HepG2 (cell line): Measurements from ENCODE around the gene SALL2. TPM values are rescaled to one million over a fixed set of nuclear protein-coding genes. Genes with fewer than 3 reads are reported as not detected.
A peak's percentile ranks its signal among the peaks of the same experiment; 100 is the strongest.

Experiments used
- AHDC1 ChIP-seq: sonication (generic); formaldehyde crosslinking; IDR thresholded peaks from 2 replicates; pipeline ENCODE4 v1.5.1; 2020; ENCODE audit warnings: mild to moderate bottlenecking, missing genetic modification reagents, borderline replicate concordance
- CCAR2 ChIP-seq: fragments of 200-400 bp; formaldehyde crosslinking; optimal IDR thresholded peaks from 2 replicates; pipeline ENCODE3; 2018; ENCODE audit warnings: low read depth, mild to moderate bottlenecking, low read length, moderate library complexity
- DNMT1 ChIP-seq: sonication (generic); formaldehyde crosslinking; IDR thresholded peaks from 2 replicates; pipeline ENCODE4 v1.5.1; 2020; ENCODE audit warnings: mild to moderate bottlenecking, missing genetic modification reagents
- FOXA1 ChIP-seq, 2 experiments: fragments of 450-650 bp in 1 of 2; sonication (generic) in 1 of 2; formaldehyde crosslinking in 1 of 2; IDR thresholded peaks; 2 replicates each; pipeline versions ENCODE4 v1.4.0 to v1.6.1; 2016 to 2020; ENCODE audit warnings: missing genetic modification reagents in 1 of 2
- REL ChIP-seq: sonication (generic); formaldehyde crosslinking; conservative IDR thresholded peaks from 2 replicates; pipeline ENCODE4 v1.8.0; 2022; ENCODE audit warnings: mild to moderate bottlenecking, missing genetic modification reagents, moderate library complexity
- YEATS4 ChIP-seq: sonication (generic); formaldehyde crosslinking; IDR thresholded peaks from 2 replicates; pipeline ENCODE4 v1.4.0; 2020; ENCODE audit warnings: missing genetic modification reagents, borderline replicate concordance
- ZBTB34 ChIP-seq: sonication (generic); formaldehyde crosslinking; IDR thresholded peaks from 2 replicates; pipeline ENCODE4 v1.8.0; 2022; ENCODE audit warnings: mild to moderate bottlenecking, missing genetic modification reagents
- ZBTB38 ChIP-seq: sonication (generic); formaldehyde crosslinking; IDR thresholded peaks from 2 replicates; pipeline ENCODE4 v1.5.1; 2020; ENCODE audit warnings: mild to moderate bottlenecking, missing genetic modification reagents
- ZBTB46 ChIP-seq: sonication (generic); formaldehyde crosslinking; IDR thresholded peaks from 2 replicates; pipeline ENCODE4 v1.4.0; 2020; ENCODE audit warnings: mild to moderate bottlenecking, missing genetic modification reagents, borderline replicate concordance
- ZBTB8A ChIP-seq: sonication (generic); formaldehyde crosslinking; IDR thresholded peaks from 2 replicates; pipeline ENCODE4 v1.4.0; 2020; ENCODE audit warnings: mild to moderate bottlenecking, low read depth, missing genetic modification reagents, borderline replicate concordance
- ZNF317 ChIP-seq: sonication (generic); formaldehyde crosslinking; IDR thresholded peaks from 2 replicates; pipeline ENCODE4 v1.5.0; 2020; ENCODE audit warnings: mild to moderate bottlenecking, missing genetic modification reagents
- ZNF44 ChIP-seq: sonication (generic); formaldehyde crosslinking; IDR thresholded peaks from 2 replicates; pipeline ENCODE4 v1.5.1; 2020; ENCODE audit warnings: mild to moderate bottlenecking, missing genetic modification reagents
- ZNF557 ChIP-seq: sonication (generic); formaldehyde crosslinking; IDR thresholded peaks from 2 replicates; pipeline ENCODE4 v1.4.0; 2020; ENCODE audit warnings: missing genetic modification reagents
- ZNF574 ChIP-seq: sonication (generic); formaldehyde crosslinking; IDR thresholded peaks from 2 replicates; pipeline ENCODE4 v1.4.0; 2020; ENCODE audit warnings: missing genetic modification reagents
- ZNF713 ChIP-seq: sonication (generic); formaldehyde crosslinking; IDR thresholded peaks from 2 replicates; pipeline ENCODE4 v1.4.0; 2020; ENCODE audit warnings: mild to moderate bottlenecking, missing genetic modification reagents
- ZSCAN29 ChIP-seq: sonication (generic); formaldehyde crosslinking; conservative IDR thresholded peaks from 2 replicates; pipeline ENCODE4 v1.4.0; 2020; ENCODE audit warnings: mild to moderate bottlenecking, missing genetic modification reagents
- polyA plus RNA-seq, 8 experiments: library from polyadenylated mRNA; depleted of rRNA in 3 of 8; stranded (reverse) in 7 of 8; unstranded in 1 of 8; fragments of >200 nt; fragmentation: Illumina TruSeq in 4 of 8; extraction: Trizol in 4 of 8; gene quantifications; 2 replicates each; pipeline versions ENCODE4 v1.2.1 to v1.2.3, GENCODE V29; 2011 to 2016; ENCODE audit warnings: low read depth in 4 of 8, missing spikeins in 1 of 8, mixed read lengths in 1 of 8; ENCODE audit not compliant: insufficient read depth in 1 of 8
- total RNA-seq, 5 experiments: library from RNA; depleted of rRNA; stranded (reverse); fragments of >200 nt; fragmentation: Illumina TruSeq; extraction: Trizol; gene quantifications; 2 replicates each; pipeline ENCODE4 v1.2.3, GENCODE V29; 2016; ENCODE audit warnings: low read depth in 1 of 5

Gene SALL2
- total and polyA plus RNA-seq, 2 of the 13 experiments (the other 11 are each of a cell fraction or from before 2014, with no cell fraction given) = 4.9 to 5.8 TPM

GRCh38 chr14:21528381-21529348, 2.5 kb upstream of the SALL2 start (continued):
- no peak for TF ChIP-seq ZBTB34 (CRISPR knock-in tag)
- no peak; the same call in 1 of the 2 replicates for TF ChIP-seq ZBTB38 (CRISPR knock-in tag)
- peak; percentile 47; the same call in 1 of the 2 replicates for TF ChIP-seq ZNF557 (CRISPR knock-in tag)
- no peak for TF ChIP-seq CCAR2
- TF ChIP-seq ZNF574 (CRISPR knock-in tag) = peak; percentile 42; the same call in 1 of the 2 replicates
- TF ChIP-seq YEATS4 (CRISPR knock-in tag) = peak; percentile 62; the same call in 1 of the 2 replicates
- TF ChIP-seq DNMT1 (CRISPR knock-in tag) = no peak
- TF ChIP-seq ZBTB8A (CRISPR knock-in tag) = no peak
- TF ChIP-seq AHDC1 = peak; percentile 78; the same call in 1 of the 2 replicates
- no peak for TF ChIP-seq ZNF44 (CRISPR knock-in tag)
- TF ChIP-seq REL = no peak
- TF ChIP-seq FOXA1 (IDR thresholded peaks at IDR 0.05) = no peak
- peak; percentile 78 for TF ChIP-seq FOXA1 (CRISPR knock-in tag; IDR thresholded peaks at IDR 0.05)
- TF ChIP-seq ZBTB46 (CRISPR knock-in tag) = no peak
- no peak for TF ChIP-seq ZNF317 (CRISPR knock-in tag)
- TF ChIP-seq ZSCAN29 (CRISPR knock-in tag) = peak; percentile 69; the same call in 1 of the 2 replicates
- TF ChIP-seq ZNF713 = no peak
